Gastroesophageal sphincter (tissue), 3 donors: ENCODE results near the gene OXCT1.
A peak's percentile ranks its signal among the peaks of the same experiment; 100 is the strongest.

Experiments used
- EP300 ChIP-seq: sonication (generic); formaldehyde crosslinking; IDR thresholded peaks from one replicate; pipeline ENCODE4 v1.6.1; 2017; ENCODE audit warnings: antibody characterized with exemption, mild to moderate bottlenecking
- POLR2A ChIP-seq, 2 donors: fragments of 450-650 bp; IDR thresholded peaks; one replicate each; pipeline ENCODE4 v1.6.1; 2017; ENCODE audit warnings: antibody characterized with exemption in 2 of 2, mild to moderate bottlenecking in 2 of 2, moderate library complexity in 1 of 2
- POLR2AphosphoS5 ChIP-seq: sonication (generic); formaldehyde crosslinking; IDR thresholded peaks from one replicate; pipeline ENCODE4 v1.6.1; 2017; ENCODE audit warnings: antibody characterized with exemption
- TF ChIP-seq, protein P1 (sequence below), 4 experiments: fragments of 200-600 bp in 2 of 4; fragments of 450-650 bp in 2 of 4; sonication (generic) in 1 of 4; IDR thresholded peaks; one replicate each; pipeline ENCODE4 v1.5.1; 2017 to 2019; ENCODE audit warnings: antibody characterized with exemption in 4 of 4, mild to moderate bottlenecking in 2 of 4, moderate library complexity in 2 of 4

DNA sequence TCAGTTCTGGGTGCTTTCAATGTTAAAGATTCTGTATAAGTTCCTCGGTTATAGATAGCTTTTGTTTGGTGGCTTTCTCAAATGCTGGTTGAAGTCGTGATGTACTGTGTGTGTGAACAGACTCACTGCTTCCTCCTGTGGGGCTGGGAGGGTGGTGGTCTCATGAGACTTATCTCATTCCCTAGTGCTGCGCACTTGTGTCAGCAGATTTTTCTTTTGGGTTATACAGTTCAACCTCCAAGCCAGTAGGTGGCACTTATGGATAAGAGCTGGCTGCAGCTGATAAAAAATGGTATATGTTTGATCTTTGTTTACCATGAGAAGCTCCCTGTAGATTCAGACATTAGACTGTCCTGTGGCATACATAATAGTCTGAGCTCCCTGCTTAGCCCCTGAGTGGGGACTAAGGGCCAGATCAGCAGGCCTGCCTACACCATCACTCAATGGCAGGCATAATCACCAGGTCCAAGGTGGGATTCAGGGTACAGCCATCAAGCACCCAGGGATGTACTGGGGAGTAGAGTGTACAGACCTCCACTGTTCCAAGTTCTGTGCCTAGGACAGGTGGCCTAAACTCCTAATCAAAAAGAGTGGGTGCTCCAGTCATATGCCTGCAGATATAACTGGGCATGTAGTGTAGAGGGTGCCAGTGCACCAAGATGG is 174.2 kb downstream of the OXCT1 start:
- TF ChIP-seq EP300, result no peak
- TF ChIP-seq, protein P1, sequence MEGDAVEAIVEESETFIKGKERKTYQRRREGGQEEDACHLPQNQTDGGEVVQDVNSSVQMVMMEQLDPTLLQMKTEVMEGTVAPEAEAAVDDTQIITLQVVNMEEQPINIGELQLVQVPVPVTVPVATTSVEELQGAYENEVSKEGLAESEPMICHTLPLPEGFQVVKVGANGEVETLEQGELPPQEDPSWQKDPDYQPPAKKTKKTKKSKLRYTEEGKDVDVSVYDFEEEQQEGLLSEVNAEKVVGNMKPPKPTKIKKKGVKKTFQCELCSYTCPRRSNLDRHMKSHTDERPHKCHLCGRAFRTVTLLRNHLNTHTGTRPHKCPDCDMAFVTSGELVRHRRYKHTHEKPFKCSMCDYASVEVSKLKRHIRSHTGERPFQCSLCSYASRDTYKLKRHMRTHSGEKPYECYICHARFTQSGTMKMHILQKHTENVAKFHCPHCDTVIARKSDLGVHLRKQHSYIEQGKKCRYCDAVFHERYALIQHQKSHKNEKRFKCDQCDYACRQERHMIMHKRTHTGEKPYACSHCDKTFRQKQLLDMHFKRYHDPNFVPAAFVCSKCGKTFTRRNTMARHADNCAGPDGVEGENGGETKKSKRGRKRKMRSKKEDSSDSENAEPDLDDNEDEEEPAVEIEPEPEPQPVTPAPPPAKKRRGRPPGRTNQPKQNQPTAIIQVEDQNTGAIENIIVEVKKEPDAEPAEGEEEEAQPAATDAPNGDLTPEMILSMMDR (IDR thresholded peaks at IDR 0.05), result peak in 2 of 4 experiments; percentile 11 to 33
- TF ChIP-seq POLR2A (IDR thresholded peaks at IDR 0.05), result no peak
- no peak for TF ChIP-seq POLR2AphosphoS5
